Endothelial cell of umbilical vein (primary cell): ENCODE data around the gene SYNE1.

ENCODE experiments used
- CTCF ChIP-seq, 2 donors: IDR thresholded peaks; 1 replicate in 1 of 2; 2 replicates in 1 of 2; pipeline ENCODE4 v1.5.1; 2011; ENCODE audit warnings: low read length in 2 of 2, mild to moderate bottlenecking in 2 of 2, moderate library complexity in 2 of 2, control low read depth in 1 of 2, inconsistent platforms in 1 of 2, low read depth in 1 of 2; ENCODE audit not compliant: insufficient read depth in 1 of 2; ENCODE audit errors: extremely low read depth in 1 of 2
- EZH2 ChIP-seq: IDR thresholded peaks from 2 replicates; pipeline ENCODE4 v1.6.1; 2012; ENCODE audit warnings: borderline replicate concordance, low read depth, mild to moderate bottlenecking, moderate library complexity, low read length, inconsistent platforms; ENCODE audit not compliant: severe bottlenecking
- JUN ChIP-seq: IDR thresholded peaks from 2 replicates; pipeline ENCODE4 v1.6.1; 2011; ENCODE audit warnings: borderline replicate concordance, low read depth; ENCODE audit not compliant: insufficient read length, insufficient read depth
- POLR2A ChIP-seq: IDR thresholded peaks from 2 replicates; pipeline ENCODE4 v1.6.1; 2012; ENCODE audit warnings: low read depth, mild to moderate bottlenecking, control low read depth, low read length
- POLR2AphosphoS5 ChIP-seq: IDR thresholded peaks from 2 replicates; pipeline ENCODE4 v1.6.1; 2012; ENCODE audit warnings: low read depth, mild to moderate bottlenecking, control low read depth, low read length, moderate library complexity; ENCODE audit not compliant: insufficient read depth

- TF ChIP-seq POLR2AphosphoS5 (no peak), CTCF (IDR thresholded peaks at IDR 0.05; ENCODE audit: extremely low read depth in 1 of 2, insufficient read depth in 1 of 2, low read depth in 1 of 2, low read length in 2 of 2) (no peak), EZH2 (no peak), POLR2A (no peak), JUN (no peak)
Observed at GRCh38 chr6:152583888-152584287, 53.3 kb downstream of the SYNE1 start.
